GM19023 (cell line): ENCODE measurements around the gene TMEM163.

Source experiments
- ATAC-seq: cut with Tn5 transposase; IDR thresholded peaks from one replicate; pipeline ENCODE4 v1.9.1; 2021; ENCODE audit warnings: mild to moderate bottlenecking, moderate library complexity; ENCODE audit not compliant: unreplicated experiment

TMEM163 gene

DNA sequence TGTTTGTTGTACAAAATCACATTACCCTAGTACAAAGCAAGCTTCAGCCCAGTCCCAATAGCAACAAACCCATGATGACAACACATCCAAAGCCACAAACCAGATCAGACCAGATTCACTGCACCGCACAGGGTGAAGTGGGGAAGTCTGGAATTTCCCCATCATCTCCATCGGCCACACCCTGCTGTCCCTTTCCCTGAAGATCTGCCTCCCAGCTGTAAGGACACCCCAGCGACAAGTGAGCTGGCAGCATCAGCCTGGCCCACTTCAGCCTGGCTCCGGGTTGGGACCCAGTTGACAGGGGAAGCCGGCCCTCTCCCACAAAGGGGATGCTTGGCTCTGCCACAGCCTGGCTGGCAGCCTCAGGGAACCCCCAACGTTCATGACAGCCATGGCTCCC, 257.3 kb downstream of the TMEM163 start:
- no peak for ATAC-seq

DNA sequence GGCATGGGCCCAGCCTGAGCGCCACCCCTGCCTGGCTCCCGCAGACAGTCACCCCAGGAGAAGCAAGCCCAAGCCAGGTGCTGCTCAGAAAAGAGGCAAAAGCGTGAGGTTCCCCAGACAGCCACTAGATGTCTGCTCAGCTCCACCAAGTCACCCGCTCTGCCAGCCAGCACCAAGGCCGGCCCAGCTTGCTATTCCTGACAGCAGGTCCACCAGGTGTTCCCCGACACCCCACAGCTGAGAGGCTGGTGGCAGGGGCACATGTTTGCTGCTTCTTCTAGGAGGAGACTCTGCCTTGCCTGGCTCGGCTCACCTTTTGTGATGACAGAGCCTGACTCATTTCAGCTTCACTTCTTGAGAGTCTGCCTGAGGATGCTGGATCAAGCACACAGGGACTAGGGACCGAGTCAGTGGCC, 258.2 kb downstream of the TMEM163 start:
- ATAC-seq: peak; percentile 84

DNA sequence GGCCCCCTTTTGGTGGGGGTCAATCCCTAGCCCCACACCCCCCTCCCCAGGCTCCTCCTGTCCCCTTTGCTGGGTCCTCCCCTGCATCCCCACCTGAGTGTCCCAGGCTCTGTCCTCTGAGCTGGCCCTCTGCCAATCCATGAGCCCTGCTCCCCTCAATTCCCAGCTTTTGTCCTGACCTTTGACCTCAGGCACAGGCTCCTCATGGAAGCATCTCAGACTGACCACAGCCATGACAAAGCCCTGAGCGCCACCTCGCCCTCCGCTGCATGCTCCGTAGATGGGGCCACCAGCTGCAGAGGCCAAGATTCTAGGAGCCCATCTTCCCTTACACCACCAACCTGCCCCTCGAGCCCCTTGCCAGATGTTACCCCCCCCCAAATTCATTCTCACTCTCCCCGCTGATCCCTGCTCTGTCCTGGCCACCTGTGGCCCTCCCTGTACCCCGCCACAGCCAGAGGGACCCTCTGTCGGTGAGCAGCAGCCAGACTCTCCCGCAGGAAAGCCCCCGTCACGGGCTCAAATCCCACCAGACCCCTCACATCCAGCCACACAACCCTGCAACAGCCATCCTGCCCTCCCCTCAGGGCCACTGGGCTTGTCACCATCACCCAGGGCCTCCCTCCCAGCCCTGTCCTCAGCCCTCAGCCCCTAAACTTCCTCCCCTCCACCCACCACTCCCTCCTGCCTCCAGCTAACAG, 258.9 kb downstream of the TMEM163 start:
- ATAC-seq: no peak

DNA sequence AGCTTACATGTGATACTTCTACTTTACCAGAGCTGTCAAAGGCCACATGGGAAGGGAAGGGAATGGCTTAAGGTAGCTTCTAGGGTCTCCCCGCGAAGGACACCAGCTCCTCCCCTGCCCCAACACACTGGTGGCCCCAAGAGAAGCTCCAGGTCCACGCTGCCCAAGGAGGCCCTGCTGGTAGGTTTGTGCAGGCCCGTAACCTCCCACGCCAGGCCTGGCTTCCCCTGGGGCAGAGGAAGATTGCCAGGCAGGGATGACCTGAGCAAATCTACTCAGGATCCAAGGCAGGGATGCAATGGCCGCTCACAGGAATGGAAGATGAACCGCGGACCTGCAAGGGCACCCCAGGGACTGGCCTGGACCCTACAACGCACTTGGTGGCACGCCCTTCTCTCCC, 259.9 kb downstream of the TMEM163 start:
- no peak for ATAC-seq

DNA sequence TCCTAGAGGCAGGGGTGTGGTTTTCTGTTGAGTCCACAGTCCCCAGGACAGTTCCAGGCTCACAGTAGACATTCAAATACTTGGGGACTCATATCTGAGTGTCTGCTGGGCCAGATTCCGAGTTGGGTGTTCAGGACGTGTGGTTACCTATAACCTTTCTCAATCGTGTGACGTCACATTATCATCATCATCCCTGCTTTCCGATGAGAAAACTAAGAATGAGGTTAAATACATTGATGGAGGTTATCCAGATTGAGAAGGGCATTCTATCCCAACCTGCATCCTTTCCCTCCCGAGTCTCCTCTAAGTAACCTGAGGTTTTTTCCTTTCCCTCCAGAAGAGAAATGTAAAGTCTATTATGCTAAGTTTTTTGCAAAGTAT, 260.3 kb downstream of the TMEM163 start:
- no peak for ATAC-seq

DNA sequence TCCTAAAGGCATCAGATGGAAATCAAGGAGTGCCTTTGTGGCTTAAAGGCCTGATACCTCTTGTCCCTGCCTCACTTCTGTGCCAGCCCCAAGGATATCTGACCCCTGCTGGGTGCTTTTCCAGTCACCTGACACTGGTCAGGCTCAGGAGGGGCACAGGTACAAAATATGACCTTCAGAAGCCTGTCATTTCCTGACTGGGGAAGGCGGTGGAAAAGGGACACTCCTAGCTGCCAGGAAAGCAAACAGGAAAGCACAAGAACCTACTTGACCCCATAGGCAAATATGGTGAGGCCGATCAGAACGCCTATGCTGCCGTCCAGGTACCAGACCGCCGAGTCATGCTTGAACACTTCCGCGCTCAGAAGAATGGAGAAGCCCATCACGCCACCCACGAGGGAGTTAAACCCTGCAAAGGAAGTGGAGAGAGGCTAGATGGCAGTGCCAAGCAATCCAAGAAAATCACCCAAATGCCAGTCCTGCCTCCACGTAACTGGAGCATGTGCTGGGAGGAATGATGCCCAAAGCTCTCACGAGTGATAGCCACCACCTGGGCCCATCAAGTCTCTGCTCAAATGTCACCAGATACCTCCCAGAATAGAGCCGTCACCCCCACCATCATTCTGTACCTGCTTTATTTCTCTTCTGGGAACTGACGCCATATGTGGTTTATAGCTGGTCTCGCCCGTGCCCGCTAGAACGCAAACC, 260.9 kb downstream of the TMEM163 start:
- ATAC-seq: no peak

DNA sequence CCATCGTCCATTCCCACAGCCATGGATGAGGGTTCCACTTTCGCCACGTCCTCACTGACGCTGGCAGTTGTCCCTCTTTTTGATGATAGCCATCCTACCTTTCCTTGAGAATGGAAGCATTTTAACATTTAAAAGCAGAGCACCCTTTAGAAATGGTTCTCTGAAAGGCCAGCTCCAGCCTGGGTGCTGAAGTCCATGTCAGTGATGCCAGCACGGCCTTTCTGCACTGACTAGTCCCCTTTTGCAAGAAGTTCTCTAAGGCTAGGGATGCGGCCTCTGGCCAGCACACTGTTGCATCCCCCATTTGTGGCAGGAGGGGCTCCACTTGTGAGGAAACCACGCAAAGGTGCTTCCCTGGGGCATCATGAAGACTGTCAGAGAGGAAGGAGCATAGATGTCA, 261.4 kb downstream of the TMEM163 start:
- ATAC-seq: no peak

DNA sequence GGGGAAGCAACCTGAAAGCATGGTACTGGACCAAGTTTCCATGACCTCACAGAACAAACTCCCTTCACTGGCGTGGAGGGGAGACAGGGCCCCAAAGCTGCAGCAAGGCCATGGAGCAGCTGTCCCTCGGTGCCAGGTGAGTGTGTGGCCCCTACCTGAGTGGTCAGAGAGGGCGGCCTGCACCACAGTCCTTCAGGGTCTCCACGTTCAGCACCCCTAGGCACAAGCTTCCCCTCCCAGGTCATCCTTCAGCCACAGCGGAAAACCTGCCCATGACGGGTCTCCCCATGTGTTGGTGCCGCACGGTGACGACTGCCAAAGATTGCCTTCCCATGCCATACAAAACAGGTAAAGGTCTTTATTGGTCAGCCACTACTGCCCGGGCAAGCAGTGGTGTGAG, 263.4 kb downstream of the TMEM163 start:
- ATAC-seq: no peak

DNA sequence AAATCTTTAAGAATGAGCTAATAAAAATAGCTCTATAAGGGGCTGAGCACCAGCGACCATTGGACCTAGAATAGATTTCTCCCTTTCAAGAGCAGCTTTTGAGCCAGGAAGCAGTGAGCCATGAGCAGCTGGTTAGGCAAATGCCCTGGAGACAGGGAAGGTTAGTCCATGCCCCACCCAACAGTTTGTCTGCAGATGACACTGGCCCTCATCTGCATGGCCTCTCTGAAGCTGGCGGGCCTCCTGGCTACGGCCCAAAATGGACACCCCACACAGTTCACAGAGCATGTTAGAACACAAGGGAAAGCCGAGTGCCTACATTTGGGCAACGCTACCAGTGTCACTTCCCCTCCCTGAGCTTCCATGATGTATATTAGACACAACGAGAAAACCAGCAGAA, 263.9 kb downstream of the TMEM163 start:
- no peak for ATAC-seq

DNA sequence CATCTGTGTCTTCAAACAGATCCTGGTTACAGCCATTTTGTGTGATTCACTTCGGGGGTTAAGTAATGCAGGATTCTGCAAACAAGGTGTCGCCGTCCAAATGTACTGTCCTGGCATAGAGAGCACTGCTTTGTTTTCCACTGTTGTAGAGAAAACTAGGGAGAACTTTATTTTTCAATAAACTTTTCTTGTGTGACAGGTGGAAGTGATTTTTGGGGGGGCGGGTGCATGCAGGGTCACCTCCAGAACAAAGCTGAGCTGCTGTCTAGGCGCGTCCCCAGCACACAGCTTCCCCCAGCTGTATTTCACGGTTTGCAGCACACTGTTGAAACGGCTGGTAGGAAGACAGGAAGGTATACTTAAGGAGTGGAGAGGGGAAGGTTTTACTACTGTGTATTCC, 264.4 kb downstream of the TMEM163 start:
- no peak for ATAC-seq

DNA sequence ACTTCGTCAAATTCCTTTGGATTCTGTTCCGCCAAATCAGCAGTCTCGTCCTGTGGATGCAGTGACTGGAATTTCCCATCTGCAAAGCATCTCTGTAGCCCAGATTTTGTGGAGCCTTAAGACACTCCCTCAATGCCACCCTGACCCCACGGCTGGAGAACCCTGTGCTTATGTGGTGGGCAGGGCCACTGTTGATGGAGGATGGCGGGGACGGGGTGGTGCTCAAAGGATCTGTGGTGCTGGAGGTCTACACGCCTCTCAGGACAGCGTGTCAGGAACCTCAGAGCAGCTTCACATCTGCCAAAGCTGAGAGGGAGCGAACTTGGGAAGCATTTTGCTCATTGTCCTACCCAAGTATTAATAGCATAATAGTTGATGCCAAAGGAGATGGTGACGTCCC, 264.8 kb downstream of the TMEM163 start:
- ATAC-seq: no peak

DNA sequence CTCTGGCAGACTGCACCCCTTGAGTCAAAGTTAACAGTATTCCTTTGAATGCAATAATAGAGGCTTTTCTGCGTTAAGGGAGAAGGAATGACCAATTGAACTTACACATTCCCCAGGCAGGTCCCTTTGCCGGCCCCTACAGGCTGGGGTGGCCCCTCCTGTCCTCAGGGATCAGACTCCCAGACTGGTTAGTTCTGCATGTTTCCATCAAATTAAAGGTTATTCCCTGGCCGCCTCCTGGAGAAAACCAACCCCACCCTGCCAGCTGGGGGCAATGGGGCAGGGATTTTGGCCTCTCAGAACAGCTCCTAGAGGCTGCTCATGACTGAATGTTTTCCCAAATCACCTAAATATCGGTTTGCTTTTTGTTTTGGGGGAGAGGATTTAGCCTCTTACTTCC, 265.3 kb downstream of the TMEM163 start:
- ATAC-seq: no peak

DNA sequence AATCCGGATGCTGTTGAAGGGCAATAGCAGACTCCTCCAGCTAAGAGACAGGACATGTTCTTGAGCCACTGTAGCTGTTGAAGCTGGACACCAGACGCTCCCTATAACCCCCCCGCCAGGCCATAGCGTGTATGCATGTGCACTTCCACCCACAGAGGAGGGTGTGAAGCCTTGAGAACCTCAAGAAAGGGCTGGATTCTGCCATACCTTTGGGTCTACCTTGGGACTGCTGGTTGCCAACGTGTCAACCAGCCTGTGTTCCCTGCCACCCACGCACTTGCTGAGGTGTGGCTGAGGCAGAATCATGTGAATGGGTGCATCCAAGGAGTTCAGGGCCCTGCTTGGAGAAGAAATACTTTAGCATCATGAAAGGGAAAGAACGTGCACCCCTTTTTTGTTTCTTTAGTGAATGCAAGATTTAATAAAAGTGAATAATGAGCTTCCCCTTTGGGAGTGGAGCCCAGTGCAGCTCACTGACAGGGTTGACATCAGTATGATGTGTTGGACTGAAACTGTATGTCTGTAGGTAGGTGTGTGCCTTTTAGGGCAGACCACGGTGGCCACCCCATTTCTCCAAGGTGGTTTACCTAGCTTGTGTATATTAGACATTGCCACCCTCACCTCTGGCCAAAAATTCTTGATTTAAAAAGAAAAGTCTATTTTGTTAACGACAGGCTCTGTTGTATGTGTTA, 266.6 kb downstream of the TMEM163 start:
- no peak for ATAC-seq

DNA sequence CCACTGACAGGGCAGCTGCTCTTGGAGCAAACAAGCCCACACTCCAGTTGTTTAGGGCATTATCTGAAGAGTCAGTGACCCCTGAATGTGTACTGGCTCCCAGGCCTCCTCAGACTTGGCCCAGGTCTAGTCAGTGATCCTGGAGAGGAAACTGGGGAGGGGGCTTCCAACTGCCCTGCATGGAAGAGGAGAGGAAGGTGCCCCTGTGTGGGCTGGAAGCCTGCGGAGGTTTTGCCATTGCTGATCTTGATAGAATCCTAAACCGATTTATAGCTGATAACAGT, 267.5 kb downstream of the TMEM163 start:
- no peak for ATAC-seq

DNA sequence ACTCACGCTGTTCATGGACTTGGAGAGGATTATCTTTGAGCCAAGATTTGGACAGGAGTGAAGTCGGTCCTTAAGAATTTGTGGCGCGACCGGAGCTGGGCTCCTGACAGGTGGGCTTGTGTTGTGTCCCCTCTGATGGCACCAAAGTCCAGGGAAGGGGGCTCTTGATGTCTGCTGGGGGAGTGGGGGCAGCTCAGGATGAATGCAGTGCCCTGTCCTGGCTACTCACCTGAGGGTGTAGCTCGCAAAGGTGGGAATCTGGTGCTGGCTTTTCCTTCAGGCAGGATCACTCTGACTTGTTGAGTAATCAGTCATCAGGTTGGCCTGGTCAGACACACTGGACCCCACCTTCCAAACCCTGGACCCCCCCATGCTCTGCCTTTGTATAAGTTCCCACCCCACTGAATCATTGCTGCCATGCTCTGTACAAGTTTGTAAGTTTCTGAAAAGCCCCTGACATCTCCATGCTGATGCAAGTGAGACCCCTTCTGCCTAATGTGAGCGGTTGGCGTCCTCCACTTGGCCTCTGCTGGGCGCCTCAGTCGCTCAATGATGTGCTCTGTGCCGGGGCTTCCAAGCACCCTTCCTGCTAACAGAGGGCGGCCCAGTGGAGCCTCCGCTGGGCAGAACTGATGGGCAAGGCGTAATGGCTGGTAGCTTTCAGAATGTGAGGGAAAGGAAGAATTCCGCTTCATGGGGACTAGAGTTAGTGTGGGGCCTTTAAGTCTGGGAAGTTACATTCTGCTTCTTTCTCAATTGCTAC, 268.9 kb downstream of the TMEM163 start:
- ATAC-seq: no peak

DNA sequence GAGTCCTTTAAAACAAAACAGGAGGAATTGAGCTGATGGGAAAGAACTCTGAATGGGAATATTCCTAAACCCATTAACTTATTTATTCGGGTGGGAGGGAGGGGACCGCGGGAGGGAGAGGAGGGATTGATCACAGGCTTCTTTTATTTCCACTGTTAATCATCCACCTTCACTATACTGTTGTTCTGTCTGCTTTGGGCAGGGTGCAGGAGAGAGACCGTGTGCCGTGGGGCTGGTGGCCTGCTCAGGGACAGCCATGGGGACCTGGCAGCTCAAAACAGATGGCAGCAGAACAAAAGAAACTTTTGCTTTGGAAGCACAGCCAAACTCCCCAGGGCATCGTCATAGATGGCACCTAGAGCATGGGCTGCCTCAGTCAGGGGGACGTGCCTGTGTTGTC, 269.6 kb downstream of the TMEM163 start:
- ATAC-seq: no peak

DNA sequence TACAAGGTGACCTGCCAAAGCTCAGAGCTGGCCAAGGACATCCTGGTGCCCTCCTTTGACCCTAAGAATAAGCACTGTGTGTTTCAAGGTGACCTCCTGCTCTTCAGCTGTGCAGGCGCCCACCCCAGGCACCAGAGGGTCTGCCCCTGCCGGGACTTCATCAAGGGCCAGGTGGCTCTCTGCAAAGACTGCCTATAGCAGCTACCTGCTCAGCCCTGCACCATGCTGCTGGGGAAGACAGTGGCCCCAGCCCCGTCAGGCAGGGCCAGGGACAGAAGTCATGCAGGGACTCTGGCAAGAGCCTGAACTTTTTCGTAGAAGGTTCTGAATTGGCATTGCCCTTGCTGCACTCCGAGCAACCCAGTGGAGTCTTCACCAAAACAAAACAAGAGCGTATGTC, 270.1 kb downstream of the TMEM163 start:
- ATAC-seq: no peak

DNA sequence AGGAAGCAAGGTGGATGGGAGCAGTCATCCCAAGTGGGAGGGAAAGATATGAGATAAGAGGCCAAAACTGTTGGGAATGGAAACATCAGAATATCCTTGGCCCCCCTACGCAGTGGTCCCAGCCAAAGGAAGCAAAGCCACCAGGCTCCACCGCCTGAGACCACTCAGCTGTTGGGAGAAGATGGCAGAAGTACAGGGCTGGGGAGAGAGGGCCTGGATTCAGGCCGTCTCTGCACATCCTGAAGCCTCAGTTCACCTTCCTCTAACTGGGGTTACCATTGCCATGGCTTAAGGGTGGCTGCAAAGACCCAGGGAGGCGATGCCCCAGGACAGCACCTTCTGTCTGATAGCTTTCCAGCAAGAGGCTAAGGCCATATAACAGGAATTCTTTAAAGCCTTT, 271.1 kb downstream of the TMEM163 start:
- ATAC-seq: no peak

DNA sequence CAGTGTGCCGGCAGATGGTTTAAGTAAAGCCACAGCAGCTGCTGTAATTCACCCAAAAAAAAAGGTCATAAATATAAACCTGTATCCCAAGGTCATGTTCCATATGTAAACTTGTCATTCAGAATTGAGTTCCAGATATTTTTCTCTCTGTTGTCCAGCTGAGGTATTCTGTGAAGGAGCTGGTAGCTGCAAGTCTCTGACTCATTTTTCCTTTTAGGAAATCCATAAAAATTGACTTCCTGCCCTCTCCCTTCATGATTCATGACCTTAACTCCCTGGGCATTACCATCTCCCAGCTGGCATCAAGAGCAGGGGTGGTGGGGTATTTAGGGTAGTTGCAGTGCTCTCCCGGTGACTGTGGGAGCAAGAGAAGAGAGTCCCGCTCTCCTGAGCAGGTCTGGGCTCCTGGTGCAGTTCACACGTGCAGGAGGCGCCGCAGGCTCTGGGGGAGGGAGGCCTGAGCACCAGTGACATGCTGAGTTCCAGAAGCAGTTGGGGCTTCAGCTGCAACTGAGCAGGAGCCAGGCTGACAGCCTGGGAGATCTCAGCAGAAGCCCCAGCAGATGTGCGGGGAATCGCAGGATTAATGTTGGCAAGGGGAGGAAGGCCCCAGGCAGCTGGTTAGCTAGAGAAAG, 272.3 kb downstream of the TMEM163 start:
- ATAC-seq: no peak

DNA sequence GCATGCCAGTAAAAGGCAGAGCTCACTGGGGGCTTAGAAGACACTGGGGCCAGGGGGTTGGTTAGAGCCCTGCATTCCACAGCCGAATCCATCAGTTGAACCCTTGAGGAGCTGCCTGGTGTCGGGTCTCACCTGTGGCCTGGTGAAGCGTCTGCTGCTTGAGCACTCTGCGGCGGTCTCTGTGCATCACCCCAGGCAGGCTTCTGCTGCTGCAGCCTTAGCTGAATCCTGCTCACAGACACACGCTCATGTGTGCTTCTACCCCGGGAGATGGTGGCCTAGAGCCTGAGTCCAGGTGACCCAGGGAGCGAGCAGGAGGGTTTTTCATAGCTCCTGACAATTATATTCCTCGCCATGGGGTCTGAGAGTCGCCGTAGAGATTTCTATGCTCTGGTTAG, 272.8 kb downstream of the TMEM163 start:
- no peak for ATAC-seq

DNA sequence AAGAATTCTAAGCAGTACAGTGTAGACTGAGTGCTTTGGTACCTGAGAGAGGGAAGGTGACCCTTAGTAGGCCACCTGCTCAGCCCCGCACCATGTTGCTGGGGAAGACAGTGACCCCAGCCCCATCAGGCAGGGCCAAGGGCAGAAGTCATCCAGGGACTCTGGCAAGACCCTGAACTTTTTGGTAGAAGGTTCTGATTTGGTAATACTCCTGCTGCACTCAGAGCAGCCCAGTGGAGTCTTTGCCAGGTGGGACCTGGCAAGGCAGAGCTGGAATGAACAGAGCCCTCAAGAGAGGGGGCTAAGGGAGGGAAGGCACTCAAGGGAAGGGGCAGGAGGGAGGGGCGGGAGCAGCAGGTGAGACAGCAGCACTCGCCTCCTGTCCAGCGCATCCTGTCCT, 273.7 kb downstream of the TMEM163 start:
- ATAC-seq: no peak
